Measurements from ENCODE around the gene BYSL. TPM values are rescaled to one million over a fixed set of nuclear protein-coding genes. Genes with fewer than 3 reads are reported as not detected.

BYSL gene
- total RNA-seq, 1 donor from 2014 or later = 16.0 TPM

- Histone ChIP-seq H3K4me1 (peaks cover 5% of the 10 kb centered on the region), H3K36me3 (peaks cover 0 to 68% of the 10 kb centered on the region in 2 donors), H3K27me3 (no peaks in the 10 kb centered on the region), H3K4me3 (no peak overlapping the region), H3K9me3 (no peaks in the 10 kb centered on the region), H3K27ac (no peak overlapping the region)
- no peak for DNase-seq (ENCODE audit: extremely low spot score in 2 of 2)
- intact Hi-C loops (cut with DNase I) = no loop called here
- TF ChIP-seq CTCF (IDR thresholded peaks at IDR 0.05) = no peak
- TF ChIP-seq POLR2A (IDR thresholded peaks at IDR 0.05) = no peak
Observed at GRCh38 chr6:41929924-41930323, 8.6 kb downstream of the BYSL start.

GRCh38 chr6:41931792-41932191 is 10.5 kb downstream of the BYSL start:
- intact Hi-C loops (cut with DNase I) = no loop called here
- DNase-seq (ENCODE audit: extremely low spot score in 2 of 2) = no peak
- peaks cover 12% of the 10 kb centered on the region for H3K4me1 ChIP-seq
- H3K27me3 ChIP-seq = no peaks in the 10 kb centered on the region
- TF ChIP-seq POLR2AphosphoS5 (IDR thresholded peaks at IDR 0.05; ENCODE audit: insufficient read depth in 1 of 2, low read depth in 1 of 2) (no peak), POLR2A (IDR thresholded peaks at IDR 0.05) (no peak), CTCF (IDR thresholded peaks at IDR 0.05) (no peak)
- H3K9me3 ChIP-seq = no peaks in the 10 kb centered on the region
- H3K4me3 ChIP-seq = no peak overlapping the region
- H3K27ac ChIP-seq = no peak overlapping the region
- peaks cover 0 to 80% of the 10 kb centered on the region in 2 donors for H3K36me3 ChIP-seq

GRCh38 chr6:41932378-41932777 is 11.1 kb downstream of the BYSL start:
- H3K36me3 ChIP-seq = peaks cover 0 to 81% of the 10 kb centered on the region in 2 donors
- no peaks in the 10 kb centered on the region for H3K27me3 ChIP-seq
- no peak for TF ChIP-seq POLR2A (IDR thresholded peaks at IDR 0.05)
- no peak for TF ChIP-seq CTCF (IDR thresholded peaks at IDR 0.05)
- TF ChIP-seq POLR2AphosphoS5 (IDR thresholded peaks at IDR 0.05; ENCODE audit: insufficient read depth in 1 of 2, low read depth in 1 of 2) = no peak
- no peak overlapping the region for H3K4me3 ChIP-seq
- no peaks in the 10 kb centered on the region for H3K9me3 ChIP-seq
- DNase-seq (ENCODE audit: extremely low spot score in 2 of 2) = no peak
- intact Hi-C loops (cut with DNase I) = no loop called here
- peaks cover 16% of the 10 kb centered on the region for H3K4me1 ChIP-seq
- H3K27ac ChIP-seq = no peak overlapping the region

- Histone ChIP-seq H3K36me3 (peaks cover 0 to 60% of the 10 kb centered on the region in 2 donors), H3K4me3 (no peak overlapping the region), H3K27ac (no peak overlapping the region), H3K27me3 (no peaks in the 10 kb centered on the region), H3K9me3 (no peaks in the 10 kb centered on the region), H3K4me1 (peaks cover 38% of the 10 kb centered on the region)
- no peak for TF ChIP-seq POLR2AphosphoS5 (IDR thresholded peaks at IDR 0.05; ENCODE audit: insufficient read depth in 1 of 2, low read depth in 1 of 2)
- intact Hi-C loops (cut with DNase I) = loop anchor here (5.0 kb wide), 1 partner anchor 108 kb away; no protein-coding TSS in a partner anchor
- no peak for DNase-seq (ENCODE audit: extremely low spot score in 2 of 2)
Observed at GRCh38 chr6:41934278-41935192, 13.2 kb downstream of the BYSL start.

- TF ChIP-seq CTCF (IDR thresholded peaks at IDR 0.05) = no peak
- TF ChIP-seq POLR2A (IDR thresholded peaks at IDR 0.05) = no peak
- TF ChIP-seq POLR2AphosphoS5 (IDR thresholded peaks at IDR 0.05; ENCODE audit: insufficient read depth in 1 of 2, low read depth in 1 of 2) = no peak
- H3K27ac ChIP-seq = no peak overlapping the region
- no peaks in the 10 kb centered on the region for H3K27me3 ChIP-seq
- no peak overlapping the region for H3K4me3 ChIP-seq
- no peak for DNase-seq (ENCODE audit: extremely low spot score in 2 of 2)
- no peaks in the 10 kb centered on the region for H3K9me3 ChIP-seq
- intact Hi-C loops (cut with DNase I) = loop anchor here (5.0 kb wide), 1 partner anchor 107 kb away; no protein-coding TSS in a partner anchor
- peaks cover 0 to 54% of the 10 kb centered on the region in 2 donors for H3K36me3 ChIP-seq
- peaks cover 44% of the 10 kb centered on the region for H3K4me1 ChIP-seq
Observed at GRCh38 chr6:41935193-41935574, 13.9 kb downstream of the BYSL start.
